BLaER1 (cell line): ENCODE results near the gene TRAPPC2.
A peak's percentile ranks its signal among the peaks of the same experiment; 100 is the strongest.

Source experiments
- H3K27ac ChIP-seq: shearing (Covaris generic); formaldehyde crosslinking; 2 replicates; pipeline ENCODE4 v1.8.1; 2022
- H3K27me3 ChIP-seq: shearing (Covaris generic); formaldehyde crosslinking; 2 replicates; pipeline ENCODE4 v1.8.1; 2022
- H3K36me3 ChIP-seq: shearing (Covaris generic); formaldehyde crosslinking; 2 replicates; pipeline ENCODE4 v1.8.1; 2022
- H3K4me1 ChIP-seq: shearing (Covaris generic); formaldehyde crosslinking; 2 replicates; pipeline ENCODE4 v1.8.1; 2022
- H3K4me2 ChIP-seq: shearing (Covaris generic); formaldehyde crosslinking; 2 replicates; pipeline ENCODE4 v1.8.1; 2022
- H3K4me3 ChIP-seq: shearing (Covaris generic); formaldehyde crosslinking; 2 replicates; pipeline ENCODE4 v1.8.1; 2022
- H3K9ac ChIP-seq: shearing (Covaris generic); formaldehyde crosslinking; 2 replicates; pipeline ENCODE4 v1.8.1; 2022
- H3K9me3 ChIP-seq: shearing (Covaris generic); formaldehyde crosslinking; 2 replicates; pipeline ENCODE4 v1.8.1; 2022
- H4K20me1 ChIP-seq: shearing (Covaris generic); formaldehyde crosslinking; 2 replicates; pipeline ENCODE4 v1.8.1; 2022
- Cebpa-rat ChIP-seq: shearing (Covaris generic); IDR thresholded peaks from 2 replicates; pipeline ENCODE4 v1.8.1; 2022

The TRAPPC2 gene

DNA sequence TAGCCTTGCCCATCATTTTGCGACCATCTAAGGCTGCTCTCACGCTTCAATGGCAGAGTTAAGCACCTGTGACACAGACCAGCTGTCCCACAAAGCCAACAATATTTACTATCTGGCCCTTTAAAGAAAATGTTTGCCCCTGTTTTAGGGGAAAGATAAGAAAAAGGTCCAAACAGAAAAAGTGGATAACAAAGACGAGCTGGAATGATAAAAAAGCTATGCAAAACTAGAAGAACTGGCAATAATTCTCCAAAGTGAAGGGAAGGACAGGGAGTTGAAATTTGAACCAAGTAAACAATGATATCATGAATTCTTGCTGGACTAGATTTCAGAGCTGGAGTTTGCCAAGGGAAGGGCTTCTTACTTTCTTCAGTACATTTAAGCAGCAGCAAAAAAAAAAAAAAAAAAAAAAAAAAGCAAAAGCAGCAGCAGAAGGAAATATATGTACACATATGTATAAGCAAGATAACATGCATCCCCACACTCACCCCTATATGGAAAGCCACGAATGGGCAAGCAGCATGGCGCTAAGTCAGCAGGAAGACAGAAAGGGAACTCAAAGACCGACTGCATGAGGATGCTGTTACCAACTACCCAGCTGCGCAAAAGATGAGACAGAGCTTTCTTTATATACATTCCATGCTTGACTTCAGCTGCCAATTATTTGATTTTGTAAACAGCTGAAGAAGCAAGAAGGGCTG, 12.5 kb downstream of the TRAPPC2 start:
- no peak for TF ChIP-seq Cebpa-rat
- H3K4me3 ChIP-seq = no peak overlapping the region
- H3K4me2 ChIP-seq = peak overlapping the region; percentile 11
- H3K9me3 ChIP-seq = peaks cover 28% of the 10 kb centered on the region
- peaks cover 86% of the 10 kb centered on the region for H4K20me1 ChIP-seq
- no peaks in the 10 kb centered on the region for H3K27me3 ChIP-seq
- H3K4me1 ChIP-seq = peaks cover 12% of the 10 kb centered on the region
- no peak overlapping the region for H3K27ac ChIP-seq
- no peak overlapping the region for H3K9ac ChIP-seq
- peaks cover 70% of the 10 kb centered on the region for H3K36me3 ChIP-seq

DNA sequence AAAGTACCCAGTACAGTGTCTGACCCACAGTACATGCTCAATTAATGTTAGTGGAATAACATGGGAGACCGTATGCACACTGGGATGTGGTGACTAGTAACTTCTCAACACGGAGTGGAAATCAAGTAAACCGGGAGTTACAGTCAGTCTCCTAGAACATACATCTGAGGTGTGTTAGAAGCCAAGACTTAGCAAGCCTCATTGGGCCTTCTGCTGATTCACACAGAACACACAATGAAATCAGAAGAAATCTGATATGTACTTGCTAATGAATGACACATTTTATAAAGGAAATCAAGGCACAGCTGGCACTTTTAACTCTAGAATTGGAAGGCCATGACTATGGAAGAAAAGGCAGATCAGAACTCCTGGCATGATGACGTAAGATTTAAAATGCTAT, 13.0 kb downstream of the TRAPPC2 start:
- H3K9me3 ChIP-seq = peaks cover 26% of the 10 kb centered on the region
- H3K4me1 ChIP-seq = peaks cover 12% of the 10 kb centered on the region
- no peak overlapping the region for H3K4me2 ChIP-seq
- no peak for TF ChIP-seq Cebpa-rat
- no peak overlapping the region for H3K9ac ChIP-seq
- H3K27ac ChIP-seq = no peak overlapping the region
- peaks cover 90% of the 10 kb centered on the region for H4K20me1 ChIP-seq
- H3K36me3 ChIP-seq = peaks cover 73% of the 10 kb centered on the region
- no peak overlapping the region for H3K4me3 ChIP-seq
- H3K27me3 ChIP-seq = no peaks in the 10 kb centered on the region

- Histone ChIP-seq H3K27me3 (no peaks in the 10 kb centered on the region), H3K9ac (no peak overlapping the region), H3K36me3 (peaks cover 81% of the 10 kb centered on the region), H3K4me3 (no peak overlapping the region), H3K9me3 (peaks cover 9% of the 10 kb centered on the region), H4K20me1 (peaks cover 81% of the 10 kb centered on the region), H3K4me2 (no peak overlapping the region), H3K27ac (no peak overlapping the region), H3K4me1 (peaks cover 12% of the 10 kb centered on the region)
- no peak for TF ChIP-seq Cebpa-rat
Observed at GRCh38 chrX:13719192-13719856, 15.1 kb downstream of the TRAPPC2 start.

- Histone ChIP-seq H3K4me1 (peaks cover 12% of the 10 kb centered on the region), H3K27ac (no peak overlapping the region), H3K9ac (no peak overlapping the region), H4K20me1 (peaks cover 69% of the 10 kb centered on the region), H3K4me2 (no peak overlapping the region), H3K4me3 (no peak overlapping the region), H3K9me3 (peaks cover under 1% of the 10 kb centered on the region; the same call in 1 of the 2 replicates), H3K27me3 (no peaks in the 10 kb centered on the region), H3K36me3 (peaks cover 70% of the 10 kb centered on the region)
- TF ChIP-seq Cebpa-rat = no peak
Observed at GRCh38 chrX:13717700-13718472, 16.5 kb downstream of the TRAPPC2 start.

GRCh38 chrX:13716905-13717304, 17.5 kb downstream of the TRAPPC2 start:
- Histone ChIP-seq H3K36me3 (peaks cover 78% of the 10 kb centered on the region), H3K9ac (no peak overlapping the region), H3K27ac (no peak overlapping the region), H3K4me1 (peaks cover 3% of the 10 kb centered on the region; the same call in 1 of the 2 replicates), H3K4me3 (no peak overlapping the region), H3K9me3 (no peaks in the 10 kb centered on the region; the same call in 1 of the 2 replicates), H3K4me2 (no peak overlapping the region), H3K27me3 (no peaks in the 10 kb centered on the region), H4K20me1 (peaks cover 69% of the 10 kb centered on the region)
- TF ChIP-seq Cebpa-rat = no peak

- Histone ChIP-seq H3K4me2 (no peak overlapping the region), H3K9ac (no peak overlapping the region), H3K36me3 (peaks cover 81% of the 10 kb centered on the region), H3K4me3 (no peak overlapping the region), H3K27ac (no peak overlapping the region), H3K9me3 (no peaks in the 10 kb centered on the region; the same call in 1 of the 2 replicates), H4K20me1 (peaks cover 69% of the 10 kb centered on the region), H3K4me1 (no peaks in the 10 kb centered on the region), H3K27me3 (peaks cover 3% of the 10 kb centered on the region; the same call in 1 of the 2 replicates)
- TF ChIP-seq Cebpa-rat = no peak
Observed at GRCh38 chrX:13716455-13716854, 18.0 kb downstream of the TRAPPC2 start.

- Histone ChIP-seq H3K9ac (no peak overlapping the region), H3K4me1 (no peaks in the 10 kb centered on the region), H3K27ac (no peak overlapping the region), H4K20me1 (peaks cover 69% of the 10 kb centered on the region), H3K27me3 (peaks cover 15% of the 10 kb centered on the region), H3K9me3 (no peaks in the 10 kb centered on the region; the same call in 1 of the 2 replicates), H3K4me3 (no peak overlapping the region), H3K4me2 (no peak overlapping the region), H3K36me3 (peaks cover 70% of the 10 kb centered on the region)
- no peak for TF ChIP-seq Cebpa-rat
Observed at GRCh38 chrX:13711141-13711540, 23.3 kb downstream of the TRAPPC2 start.

- H3K4me2 ChIP-seq = no peak overlapping the region
- no peak overlapping the region for H3K9ac ChIP-seq
- H4K20me1 ChIP-seq = peaks cover 100% of the 10 kb centered on the region
- H3K27ac ChIP-seq = no peak overlapping the region
- peaks cover 34% of the 10 kb centered on the region for H3K27me3 ChIP-seq
- no peak for TF ChIP-seq Cebpa-rat
- H3K4me1 ChIP-seq = peaks cover 13% of the 10 kb centered on the region
- peaks cover 29% of the 10 kb centered on the region for H3K36me3 ChIP-seq
- no peak overlapping the region for H3K4me3 ChIP-seq
- H3K9me3 ChIP-seq = no peaks in the 10 kb centered on the region
Observed at GRCh38 chrX:13703589-13703988, 30.8 kb downstream of the TRAPPC2 start.

DNA sequence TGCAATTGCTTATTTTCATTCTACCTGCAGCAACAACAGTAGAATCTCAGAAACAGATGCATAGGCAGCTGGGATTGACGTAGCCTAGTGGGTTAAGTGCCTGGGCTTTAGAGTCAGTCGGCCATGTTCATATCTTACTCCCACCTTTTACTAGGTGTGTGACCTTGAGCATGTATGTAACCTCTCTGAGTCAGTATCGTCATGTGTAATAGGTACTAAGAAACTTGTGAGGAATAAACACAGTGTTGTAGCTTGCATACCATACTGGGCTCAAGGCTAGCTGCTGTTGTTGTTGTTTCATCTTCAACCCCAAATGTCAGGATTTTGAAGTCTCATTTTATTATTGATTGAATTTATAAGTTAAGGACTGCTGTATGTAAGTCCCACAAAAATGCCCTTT, 31.3 kb downstream of the TRAPPC2 start:
- Histone ChIP-seq H3K4me1 (peaks cover 17% of the 10 kb centered on the region), H3K9me3 (no peaks in the 10 kb centered on the region), H3K27me3 (peaks cover 31% of the 10 kb centered on the region), H4K20me1 (peaks cover 100% of the 10 kb centered on the region), H3K9ac (no peak overlapping the region), H3K4me2 (no peak overlapping the region), H3K36me3 (peaks cover 26% of the 10 kb centered on the region), H3K4me3 (no peak overlapping the region), H3K27ac (no peak overlapping the region)
- no peak for TF ChIP-seq Cebpa-rat
